Measurements from ENCODE around the gene ERO1A.
A peak's percentile ranks its signal among the peaks of the same experiment; 100 is the strongest.

ERO1A gene

DNA sequence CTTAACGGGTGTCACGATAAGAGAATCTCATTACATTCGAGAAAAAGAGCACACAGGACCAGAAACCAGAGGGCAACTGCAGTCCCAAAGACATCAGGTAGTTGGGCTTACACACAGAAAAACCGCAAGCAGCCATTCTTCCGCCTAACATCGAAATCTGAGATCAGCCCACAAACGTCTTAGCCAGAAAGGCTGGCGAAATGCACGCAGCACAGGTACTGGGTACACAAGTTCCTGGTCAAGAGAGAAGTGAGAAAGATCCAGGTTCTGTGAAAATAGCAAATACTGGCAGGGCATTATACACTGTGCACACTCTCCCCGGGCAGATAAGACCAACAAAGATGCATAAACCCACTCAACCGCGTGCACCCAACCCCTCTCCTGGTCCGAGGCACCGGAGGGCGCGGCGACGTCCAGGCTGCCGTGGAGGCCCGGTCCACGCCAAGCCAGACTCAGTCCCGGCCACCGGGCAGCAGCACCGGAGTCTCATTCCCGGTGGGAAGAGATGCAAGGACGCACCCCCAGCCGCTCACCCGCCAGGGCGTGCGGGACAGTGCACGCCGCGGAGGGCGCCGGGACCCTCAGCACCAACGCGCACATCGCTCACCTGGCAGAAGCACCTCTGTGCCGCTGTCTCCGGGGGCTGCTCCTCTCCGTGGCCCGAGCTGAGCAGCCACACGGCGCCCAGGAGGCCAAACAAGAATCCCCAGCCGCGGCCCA lies 437 bp downstream of the ERO1A start:
- peak; percentile 74 for DNase-seq

- DNase-seq = no peak
Measured at GRCh38 chr14:52693532-52693931, 1.8 kb downstream of the ERO1A start.

GRCh38 chr14:52693036-52693435 lies 2.3 kb downstream of the ERO1A start:
- DNase-seq = no peak

- DNase-seq = peak; percentile 26
Measured at GRCh38 chr14:52692248-52692962, 3.0 kb downstream of the ERO1A start.

DNA sequence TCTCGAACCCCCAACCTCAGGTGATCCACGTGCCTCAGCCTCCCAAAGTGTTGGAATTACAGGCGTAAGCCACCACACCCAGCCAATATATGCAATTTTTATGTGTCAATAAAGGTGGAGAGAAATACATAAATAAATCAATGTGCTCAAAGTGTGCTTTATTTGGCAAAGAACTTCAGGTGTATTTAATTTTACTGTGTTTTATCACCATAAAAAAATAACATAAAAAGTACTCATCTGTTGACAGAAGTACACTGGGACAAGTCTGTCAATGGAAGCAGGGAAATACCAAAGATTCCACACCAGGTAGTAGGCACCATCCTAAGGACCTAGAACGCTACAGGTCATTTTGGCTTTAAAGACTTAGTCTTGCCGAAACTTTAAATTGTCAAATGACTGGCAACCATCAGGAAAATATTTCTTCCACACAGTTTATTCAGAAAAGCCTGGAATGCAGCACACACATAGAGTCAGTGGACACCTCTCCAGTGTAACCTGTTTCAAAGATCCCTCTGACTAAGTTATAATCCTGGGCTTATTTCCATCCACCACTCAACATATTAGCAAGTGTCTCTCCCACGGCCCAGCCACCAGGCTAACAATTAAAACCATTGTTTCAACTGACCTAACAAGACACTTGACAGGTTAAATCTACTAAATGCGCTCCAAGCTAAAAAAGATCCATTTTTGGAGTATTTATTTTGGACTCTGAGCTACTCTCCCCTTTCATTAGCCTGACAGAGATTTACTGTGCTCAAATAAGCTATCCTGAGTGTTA lies 4.2 kb downstream of the ERO1A start:
- no peak for DNase-seq

DNA sequence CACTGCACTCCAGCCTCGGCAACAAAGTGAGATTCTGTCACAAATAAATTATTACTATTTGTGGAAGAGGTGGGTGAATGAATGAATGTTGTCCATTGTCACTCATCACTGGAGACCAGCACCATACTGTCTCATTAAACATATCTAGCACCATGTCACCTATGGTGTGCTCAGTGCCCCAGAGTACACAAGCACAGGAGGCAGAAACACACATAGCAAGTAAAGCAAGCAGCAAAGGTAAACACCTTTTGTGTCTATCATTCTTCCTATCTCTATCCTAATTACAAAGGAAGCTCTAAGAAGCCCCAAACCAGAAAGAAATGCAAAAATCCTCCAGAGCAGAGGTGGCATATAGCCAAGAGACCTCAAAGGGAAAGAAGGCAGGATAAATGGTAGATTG lies 9.2 kb downstream of the ERO1A start:
- DNase-seq = no peak

DNA sequence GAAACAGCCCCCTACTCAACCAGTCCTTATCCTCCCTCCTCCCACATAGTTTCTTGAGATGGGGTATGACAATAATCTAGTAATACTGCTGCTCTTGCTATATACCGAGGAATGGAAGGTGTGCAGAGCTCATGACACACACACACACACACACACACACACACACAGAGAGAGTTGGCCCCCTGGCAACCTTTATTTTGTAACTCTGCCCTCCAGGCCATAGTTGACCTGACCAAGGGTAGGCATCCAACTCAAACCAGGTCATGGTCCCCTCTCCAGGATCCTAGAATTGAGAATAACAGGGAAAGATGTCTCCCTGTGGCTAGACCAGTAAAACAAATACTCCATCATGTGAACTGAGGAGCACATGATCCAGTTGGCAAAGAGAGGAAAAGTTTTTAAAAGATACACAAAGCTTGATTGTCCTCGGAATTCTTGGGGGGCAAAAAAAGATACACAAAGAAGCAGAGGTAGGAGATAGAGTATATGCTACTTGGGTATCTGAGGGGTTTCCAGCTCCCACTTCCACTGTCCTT lies 11.3 kb downstream of the ERO1A start:
- no peak for DNase-seq

DNA sequence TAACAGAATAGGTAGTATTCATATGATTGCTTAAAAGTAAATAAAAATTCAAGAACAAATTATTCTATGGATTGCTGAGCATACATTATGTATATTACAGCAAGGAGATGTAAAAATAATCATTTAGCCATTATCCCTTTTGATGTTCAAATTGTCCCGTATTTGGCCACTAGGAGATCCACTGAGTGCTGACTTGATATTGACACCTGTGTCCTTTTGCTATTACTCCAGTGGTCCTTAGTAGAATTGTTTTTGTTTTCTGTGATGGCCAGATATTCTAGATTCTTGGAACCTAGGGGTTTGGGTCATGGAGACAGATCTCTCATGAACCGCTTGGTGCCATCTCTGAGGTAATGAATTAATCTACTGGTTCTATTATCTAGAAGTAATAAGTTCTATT lies 16.8 kb downstream of the ERO1A start:
- peak; percentile 52 for DNase-seq

DNA sequence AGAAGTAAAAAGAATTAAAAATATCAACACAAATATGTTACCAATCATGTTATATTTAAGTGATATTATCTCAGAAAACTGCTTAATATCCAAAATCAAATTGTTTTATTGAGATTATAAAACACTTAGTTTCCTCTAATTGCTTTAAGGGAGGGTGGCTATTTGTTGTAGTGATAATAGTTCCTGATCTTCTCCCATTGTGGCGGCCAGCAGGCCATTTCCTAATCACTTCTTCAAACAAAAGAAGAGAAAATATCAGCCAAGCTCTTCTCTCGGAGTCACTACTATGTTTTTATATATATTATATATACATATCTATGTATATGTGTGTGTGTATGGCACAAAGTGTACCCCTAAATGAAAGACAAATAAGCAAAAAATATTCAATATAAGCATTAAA lies 31.5 kb downstream of the ERO1A start:
- DNase-seq = no peak

DNA sequence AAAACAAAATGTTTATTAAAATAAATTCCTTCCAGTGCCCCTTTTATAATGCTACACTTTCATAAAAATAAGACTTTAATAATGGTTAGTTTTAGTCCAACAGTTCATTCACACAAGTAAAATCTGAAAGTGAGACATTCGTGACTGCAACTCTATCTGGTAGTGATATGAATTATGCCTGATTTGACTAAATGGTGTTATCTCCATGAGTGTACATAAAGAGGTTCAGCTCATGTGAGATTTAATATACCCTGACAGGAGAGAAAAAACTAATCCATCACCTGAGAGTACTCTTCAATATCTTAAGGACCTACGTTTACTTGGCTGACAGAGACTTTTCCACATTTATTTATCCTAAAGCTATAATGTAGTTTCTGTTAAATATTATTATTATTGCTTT lies 34.0 kb downstream of the ERO1A start:
- DNase-seq = no peak

- no peak for DNase-seq
Measured at GRCh38 chr14:52660832-52661231, 34.5 kb downstream of the ERO1A start.

GRCh38 chr14:52660325-52660724 lies 35.0 kb downstream of the ERO1A start:
- DNase-seq = no peak

- no peak for DNase-seq
Measured at GRCh38 chr14:52656905-52657304, 38.5 kb downstream of the ERO1A start.

DNA sequence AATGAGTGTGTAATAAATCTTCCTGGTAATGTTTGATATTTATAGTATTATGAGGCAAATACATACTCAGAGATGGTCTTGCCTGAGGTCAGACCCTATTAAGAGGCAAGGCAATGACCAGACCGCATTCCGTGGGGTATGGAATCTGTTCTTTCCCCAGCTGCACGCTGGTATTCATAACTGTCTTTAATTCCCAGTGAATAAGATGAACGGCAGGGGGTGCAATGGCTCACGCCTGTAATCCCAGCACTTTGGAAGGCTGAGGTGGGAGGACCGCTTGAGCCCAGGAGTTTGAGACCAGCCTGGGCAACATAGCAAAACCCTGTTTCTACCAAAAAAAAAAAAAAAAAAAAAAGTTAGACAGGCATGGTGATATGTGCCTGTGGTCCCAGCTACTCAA lies 44.6 kb downstream of the ERO1A start:
- no peak for DNase-seq

- DNase-seq = no peak
Measured at GRCh38 chr14:52649511-52649910, 45.8 kb downstream of the ERO1A start.

DNA sequence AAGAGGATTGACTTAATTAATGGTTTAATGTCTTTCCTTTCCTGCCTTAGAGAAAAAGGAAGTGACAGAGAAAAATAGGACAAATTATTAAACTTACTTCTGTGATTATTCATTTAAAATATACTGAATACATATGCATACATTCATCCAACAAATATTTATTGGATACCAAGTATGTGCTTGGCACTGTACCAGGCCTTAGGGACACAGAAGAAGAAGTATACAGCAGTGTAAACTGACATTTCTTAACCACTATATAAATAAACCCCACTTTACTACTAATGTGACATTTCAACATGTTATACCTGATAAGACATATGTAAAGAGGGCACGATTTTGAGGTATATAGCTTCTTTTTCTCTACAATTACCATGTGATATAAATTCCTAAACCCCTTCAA lies 53.6 kb downstream of the ERO1A start:
- no peak for DNase-seq

DNA sequence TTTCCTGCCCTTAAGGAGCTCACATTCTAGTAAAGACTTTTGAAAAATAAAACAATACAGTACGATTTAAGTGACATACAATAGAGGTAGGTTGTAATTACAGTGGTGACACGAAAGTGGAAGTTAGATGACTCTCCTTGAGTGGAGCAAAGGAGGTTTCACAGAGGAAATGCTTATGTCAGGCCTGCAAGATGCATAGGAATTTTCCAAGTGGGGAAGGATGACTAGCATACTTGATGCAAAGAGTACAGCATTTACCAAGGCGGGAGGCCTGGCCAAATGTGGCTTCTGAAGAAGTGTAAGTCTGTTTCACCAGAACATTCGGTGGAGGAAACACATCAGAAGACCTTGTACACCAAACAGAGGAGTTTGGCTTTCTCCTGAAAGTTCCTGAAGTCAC lies 55.2 kb downstream of the ERO1A start:
- DNase-seq = no peak

DNA sequence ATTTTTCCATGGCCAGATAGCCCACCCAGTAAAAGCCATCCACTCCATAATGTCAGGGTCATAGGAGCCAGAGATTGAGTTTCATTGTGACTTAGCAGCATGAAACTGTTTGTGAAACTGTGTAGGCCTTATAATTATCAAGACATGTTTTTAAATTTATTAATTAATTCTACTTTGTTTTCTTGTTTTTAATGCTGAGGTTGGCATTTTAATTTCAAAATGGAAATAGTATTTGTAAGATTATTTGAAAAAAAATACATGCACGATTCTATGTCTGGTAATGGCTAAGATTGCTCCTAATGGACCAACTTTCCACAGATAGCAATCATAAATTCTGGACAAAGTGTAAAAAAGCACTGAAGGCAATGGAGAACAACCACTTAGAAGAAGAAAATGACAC lies 75.7 kb downstream of the ERO1A start:
- DNase-seq = no peak

GRCh38 chr14:52618602-52619001 lies 76.8 kb downstream of the ERO1A start:
- DNase-seq = no peak

DNA sequence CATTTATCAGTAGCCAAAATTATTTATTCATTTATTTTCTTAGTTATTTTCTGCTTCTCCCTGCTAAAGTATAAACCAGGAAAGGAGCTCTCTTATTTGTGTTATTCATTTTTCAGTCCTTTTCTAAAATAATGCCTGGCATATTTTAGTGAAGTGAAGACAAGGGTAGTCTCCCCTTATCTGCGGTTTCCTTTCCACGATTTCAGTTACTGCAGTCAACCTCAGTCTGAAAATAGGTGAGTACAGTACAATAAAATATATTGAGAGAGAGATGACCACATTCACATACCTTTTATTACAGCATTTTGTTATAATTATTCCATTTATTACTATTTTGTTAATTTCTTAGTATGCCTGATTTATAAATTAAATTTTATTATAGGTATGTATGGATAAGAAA lies 85.2 kb downstream of the ERO1A start:
- no peak for DNase-seq

- no peak for DNase-seq
Measured at GRCh38 chr14:52609445-52610044, 85.8 kb downstream of the ERO1A start.

- DNase-seq = no peak
Measured at GRCh38 chr14:52607061-52607460, 88.3 kb downstream of the ERO1A start.

GRCh38 chr14:52602131-52602530 lies 93.2 kb downstream of the ERO1A start:
- no peak for DNase-seq

All from CD4-positive, alpha-beta T cell treated with Interleukin-21 for 1 hour (primary cell).